Hepatocyte (in vitro differentiated cells): Measurements from ENCODE around the gene IL4I1. TPM values are rescaled to one million over a fixed set of nuclear protein-coding genes. Genes with fewer than 3 reads are reported as not detected.

Experiments
- DNase-seq: peaks from one replicate; pipeline ENCODE4 v3.0.0-alpha.2; 2016; ENCODE audit warnings: low spot score
- H2AFZ ChIP-seq: fragments of 200-600 bp; sonication (generic); 2 replicates; pipeline ENCODE4 v1.6.0; 2016; ENCODE audit warnings: antibody characterized with exemption, mild to moderate bottlenecking
- H3K27ac ChIP-seq: fragments of 200-600 bp; sonication (generic); 2 replicates; pipeline ENCODE4 v1.5.1; 2016; ENCODE audit warnings: mild to moderate bottlenecking
- H3K27me3 ChIP-seq: fragments of 200-600 bp; sonication (generic); 2 replicates; pipeline ENCODE4 v1.6.1; 2016
- H3K36me3 ChIP-seq: fragments of 200-600 bp; sonication (generic); replicated peaks from 2 replicates; pipeline ENCODE4 v1.5.1; 2016; ENCODE audit warnings: low read depth; ENCODE audit not compliant: insufficient read depth
- H3K4me1 ChIP-seq: fragments of 200-600 bp; sonication (generic); 2 replicates; pipeline ENCODE4 v1.5.1; 2016; ENCODE audit warnings: mild to moderate bottlenecking, moderate library complexity; ENCODE audit not compliant: insufficient read depth
- H3K4me2 ChIP-seq: fragments of 200-600 bp; sonication (generic); 2 replicates; pipeline ENCODE4 v1.6.0; 2016
- H3K4me3 ChIP-seq: fragments of 200-600 bp; sonication (generic); 2 replicates; pipeline ENCODE4 v1.5.1; 2016; ENCODE audit warnings: mild to moderate bottlenecking
- H3K79me2 ChIP-seq: fragments of 200-600 bp; sonication (generic); 2 replicates; pipeline ENCODE4 v1.6.0; 2017; ENCODE audit warnings: mild to moderate bottlenecking
- H3K9me2 ChIP-seq: fragments of 200-600 bp; sonication (generic); replicated peaks from 2 replicates; pipeline ENCODE4 v1.6.0; 2017; ENCODE audit warnings: mild to moderate bottlenecking; ENCODE audit not compliant: insufficient read depth
- H3K9me3 ChIP-seq: fragments of 200-600 bp; sonication (generic); 2 replicates; pipeline ENCODE4 v1.5.1; 2016; ENCODE audit warnings: low read depth, mild to moderate bottlenecking
- H4K20me1 ChIP-seq: fragments of 200-600 bp; sonication (generic); 2 replicates; pipeline ENCODE4 v1.6.0; 2016; ENCODE audit warnings: mild to moderate bottlenecking; ENCODE audit not compliant: insufficient read depth, poor library complexity, severe bottlenecking
- CTCF ChIP-seq: fragments of 200-600 bp; sonication (generic); IDR thresholded peaks from 2 replicates; pipeline ENCODE4 v1.5.1; 2016; ENCODE audit warnings: antibody characterized with exemption, mild to moderate bottlenecking; ENCODE audit not compliant: poor library complexity
- EZH2 ChIP-seq: fragments of 200-600 bp; sonication (generic); IDR thresholded peaks from 2 replicates; pipeline ENCODE4 v1.6.1; 2016; ENCODE audit warnings: antibody characterized with exemption, mild to moderate bottlenecking, borderline replicate concordance
- EZH2phosphoT487 ChIP-seq: fragments of 200-600 bp; sonication (generic); IDR thresholded peaks from one replicate; pipeline ENCODE4 v1.6.1; 2018; ENCODE audit warnings: antibody characterized with exemption, mild to moderate bottlenecking, low read depth, moderate library complexity; ENCODE audit not compliant: unreplicated experiment, severe bottlenecking
- WGBS: methylation state at CpG from one replicate; pipeline ENCODE4 v1.1.6; 2016; ENCODE audit warnings: low lambda C conversion rate; ENCODE audit errors: missing lambda C conversion rate; 5-methylcytosine and 5-hydroxymethylcytosine counted together
- polyA plus RNA-seq: library from polyadenylated mRNA; unstranded; fragments of >200 nt; fragmentation: Nextera tagmentation; extraction: Ambion mirVana; gene quantifications from 2 replicates; pipeline ENCODE4 v1.2.1, GENCODE V29; 2016
- total RNA-seq: library from RNA; depleted of rRNA; stranded (reverse); fragments of >200 nt; gene quantifications from 2 replicates; pipeline ENCODE4 v1.2.3, GENCODE V29; 2014

The IL4I1 gene
- total and polyA plus RNA-seq, 2 experiments from 2014 or later, result 0.33 to 0.60 TPM

GRCh38 chr19:49845414-49845813 lies 51.3 kb downstream of the IL4I1 start:
- no peak overlapping the region for H3K4me3 ChIP-seq
- 91% methylated on average over 3 of the region's 3 CpGs for WGBS

GRCh38 chr19:49844138-49845095 lies 52.3 kb downstream of the IL4I1 start:
- 89% methylated on average over 18 of the region's 18 CpGs for WGBS
- no peak overlapping the region for H3K4me2 ChIP-seq

More at GRCh38 chr19:49845414-49845813, 51.3 kb downstream of the IL4I1 start:
- H2AFZ ChIP-seq, result no peak overlapping the region
- H3K9me2 ChIP-seq, result no peaks in the 10 kb centered on the region
- no peaks in the 10 kb centered on the region for H3K27me3 ChIP-seq
- no peaks in the 10 kb centered on the region for H3K36me3 ChIP-seq
- H3K9me3 ChIP-seq, result no peaks in the 10 kb centered on the region
- no peaks in the 10 kb centered on the region for H4K20me1 ChIP-seq
- H3K4me1 ChIP-seq, result no peaks in the 10 kb centered on the region
- no peak overlapping the region for H3K4me2 ChIP-seq
- TF ChIP-seq EZH2, result no peak
- peaks cover 18% of the 10 kb centered on the region for H3K79me2 ChIP-seq
- H3K27ac ChIP-seq, result no peak overlapping the region
- no peak for DNase-seq

GRCh38 chr19:49843265-49843664 lies 53.4 kb downstream of the IL4I1 start:
- DNase-seq, result no peak
- no peak overlapping the region for H3K4me2 ChIP-seq
- H3K9me2 ChIP-seq, result no peaks in the 10 kb centered on the region
- no peak overlapping the region for H2AFZ ChIP-seq
- 100% methylated on average over 3 of the region's 3 CpGs for WGBS
- TF ChIP-seq CTCF, result no peak
- TF ChIP-seq EZH2, result no peak
- TF ChIP-seq EZH2phosphoT487, result no peak
- H3K4me1 ChIP-seq, result no peaks in the 10 kb centered on the region
- H3K36me3 ChIP-seq, result no peaks in the 10 kb centered on the region
- H3K9me3 ChIP-seq, result no peaks in the 10 kb centered on the region
- H3K79me2 ChIP-seq, result no peaks in the 10 kb centered on the region
- no peak overlapping the region for H3K4me3 ChIP-seq
- H3K27ac ChIP-seq, result no peak overlapping the region
- H4K20me1 ChIP-seq, result no peaks in the 10 kb centered on the region
- H3K27me3 ChIP-seq, result no peaks in the 10 kb centered on the region

More at GRCh38 chr19:49844138-49845095, 52.3 kb downstream of the IL4I1 start:
- Histone ChIP-seq H3K27me3 (no peaks in the 10 kb centered on the region), H3K36me3 (no peaks in the 10 kb centered on the region), H3K4me1 (no peaks in the 10 kb centered on the region), H2AFZ (no peak overlapping the region), H3K9me3 (no peaks in the 10 kb centered on the region), H3K4me3 (no peak overlapping the region), H4K20me1 (no peaks in the 10 kb centered on the region), H3K79me2 (peaks cover 9% of the 10 kb centered on the region), H3K27ac (no peak overlapping the region), H3K9me2 (no peaks in the 10 kb centered on the region)
- DNase-seq, result no peak
- no peak for TF ChIP-seq CTCF
- TF ChIP-seq EZH2phosphoT487, result no peak
- TF ChIP-seq EZH2, result no peak

GRCh38 chr19:49840736-49841249 lies 55.9 kb downstream of the IL4I1 start:
- no peak for DNase-seq
- Histone ChIP-seq H3K4me3 (no peak overlapping the region), H3K36me3 (no peaks in the 10 kb centered on the region), H2AFZ (no peak overlapping the region), H3K4me1 (no peaks in the 10 kb centered on the region), H3K9me3 (no peaks in the 10 kb centered on the region), H3K79me2 (no peaks in the 10 kb centered on the region), H3K4me2 (no peak overlapping the region), H3K27me3 (no peaks in the 10 kb centered on the region), H3K9me2 (no peaks in the 10 kb centered on the region), H3K27ac (no peak overlapping the region), H4K20me1 (no peaks in the 10 kb centered on the region)
- 95% methylated on average over 17 of the region's 17 CpGs for WGBS
- TF ChIP-seq CTCF (no peak), EZH2phosphoT487 (no peak), EZH2 (no peak)
